Endothelial cell of umbilical vein (primary cell): ENCODE data around the gene FBXL2. TPM values are rescaled to one million over a fixed set of nuclear protein-coding genes. Genes with fewer than 3 reads are reported as not detected.

Source experiments
- BruUV-seq: library from RNA; stranded (reverse); fragments of 400-500 nt; replicated peaks from 2 replicates; lab custom pipeline; 2021; lab: Mats Ljungman, UMichigan
- CTCF ChIA-PET: fragments of 300-600, 350-600 bp; sonication (Branson Sonifier 250); formaldehyde crosslinking; loops from one replicate; lab custom pipeline; 2021; ENCODE audit warnings: antibody characterized with exemption, inconsistent platforms; lab: Charles Lee
- POLR2A ChIA-PET: fragments of 300-600, 350-600 bp; sonication (Branson Sonifier 250); formaldehyde crosslinking; loops from one replicate; lab custom pipeline; 2021; ENCODE audit warnings: antibody characterized with exemption, inconsistent platforms; lab: Charles Lee
- DNase-seq: peaks from one replicate; pipeline ENCODE4 v3.0.0-alpha.2; 2011; ENCODE audit warnings: low read depth, low spot score
- FAIRE-seq: peaks from 2 replicates; lab custom pipeline; 2011; peaks lifted over from hg19 to GRCh38; lab: Jason Lieb, UNC
- H2AFZ ChIP-seq: 2 replicates; pipeline ENCODE4 v1.6.0; 2012; ENCODE audit warnings: low read depth, low read length, control low read depth, inconsistent platforms
- H3K27ac ChIP-seq: 2 replicates; pipeline ENCODE4 v1.5.1; 2011; ENCODE audit warnings: low read depth, mild to moderate bottlenecking, control low read depth, low read length, moderate library complexity; ENCODE audit not compliant: insufficient read depth
- H3K27me3 ChIP-seq, 2 experiments: 2 replicates each; pipeline versions ENCODE4 v1.6.0 to v1.6.1; 2011; ENCODE audit warnings: low read length in 2 of 2, mixed read lengths in 1 of 2; ENCODE audit not compliant: control insufficient read depth in 2 of 2, insufficient read depth in 2 of 2
- H3K36me3 ChIP-seq, 2 experiments: 2 replicates in 1 of 2; 3 replicates in 1 of 2; pipeline ENCODE4 v1.5.1; 2011; ENCODE audit warnings: low read length in 2 of 2, mild to moderate bottlenecking in 1 of 2, moderate library complexity in 1 of 2; ENCODE audit not compliant: control insufficient read depth in 2 of 2, insufficient read depth in 2 of 2; ENCODE audit errors: extremely low read depth in 1 of 2
- H3K4me1 ChIP-seq: 3 replicates; pipeline ENCODE4 v1.5.1; 2011; ENCODE audit warnings: mild to moderate bottlenecking, low read length; ENCODE audit not compliant: control insufficient read depth, insufficient read depth; ENCODE audit errors: extremely low read depth
- H3K4me2 ChIP-seq: 2 replicates; pipeline ENCODE4 v1.6.1; 2011; ENCODE audit warnings: low read length, control low read depth, mixed read lengths; ENCODE audit not compliant: insufficient read depth
- H3K4me3 ChIP-seq, 3 experiments: fragments of 200-600 bp in 1 of 3; sonication (generic), shearing (Covaris generic) in 1 of 3; replicated peaks in 1 of 3; 2 replicates each; pipeline ENCODE4 v1.5.1; 2011 to 2016; ENCODE audit warnings: control low read depth in 3 of 3, low read length in 3 of 3, mild to moderate bottlenecking in 2 of 3, inconsistent platforms in 1 of 3, low read depth in 1 of 3, moderate library complexity in 1 of 3; ENCODE audit not compliant: insufficient read depth in 1 of 3
- H3K79me2 ChIP-seq: 2 replicates; pipeline ENCODE4 v1.6.0; 2012; ENCODE audit warnings: low read length, inconsistent platforms; ENCODE audit not compliant: control insufficient read depth, insufficient read depth
- H3K9ac ChIP-seq: replicated peaks from 2 replicates; pipeline ENCODE3; 2011; ENCODE audit warnings: low read length, control low read depth; ENCODE audit not compliant: insufficient read depth; ENCODE audit errors: extremely low read depth
- H3K9me1 ChIP-seq: replicated peaks from 3 replicates; pipeline ENCODE4 v1.6.0; 2011; ENCODE audit warnings: mild to moderate bottlenecking, low read length; ENCODE audit not compliant: control insufficient read depth, insufficient read depth; ENCODE audit errors: extremely low read depth
- H3K9me3 ChIP-seq: replicated peaks from 2 replicates; pipeline ENCODE4 v1.5.1; 2012; ENCODE audit warnings: low read length, inconsistent platforms; ENCODE audit not compliant: control insufficient read depth, insufficient read depth
- H4K20me1 ChIP-seq: replicated peaks from 2 replicates; pipeline ENCODE3; 2011; ENCODE audit warnings: mild to moderate bottlenecking, low read length; ENCODE audit not compliant: control insufficient read depth, insufficient read depth; ENCODE audit errors: extremely low read depth
- EZH2 ChIP-seq: IDR thresholded peaks from 2 replicates; pipeline ENCODE4 v1.6.1; 2012; ENCODE audit warnings: borderline replicate concordance, low read depth, mild to moderate bottlenecking, moderate library complexity, low read length, inconsistent platforms; ENCODE audit not compliant: severe bottlenecking
- FOS ChIP-seq: IDR thresholded peaks from 2 replicates; pipeline ENCODE4 v1.6.1; 2011; ENCODE audit warnings: mild to moderate bottlenecking, low read length, moderate library complexity, borderline replicate concordance; ENCODE audit not compliant: insufficient read depth
- GATA2 ChIP-seq: IDR thresholded peaks from 2 replicates; pipeline ENCODE4 v1.7.0; 2011; ENCODE audit warnings: low read depth, mild to moderate bottlenecking, moderate library complexity, mixed read lengths, low read length; ENCODE audit not compliant: insufficient read length, insufficient read depth
- JUN ChIP-seq: IDR thresholded peaks from 2 replicates; pipeline ENCODE4 v1.6.1; 2011; ENCODE audit warnings: borderline replicate concordance, low read depth; ENCODE audit not compliant: insufficient read length, insufficient read depth
- MAX ChIP-seq: IDR thresholded peaks from 2 replicates; pipeline ENCODE4 v1.6.1; 2011; ENCODE audit not compliant: insufficient read depth, insufficient read length
- MYC ChIP-seq: IDR thresholded peaks from one replicate; pipeline ENCODE4 v1.6.1; 2011; ENCODE audit warnings: mild to moderate bottlenecking, low read depth, low read length
- POLR2A ChIP-seq: IDR thresholded peaks from 2 replicates; pipeline ENCODE4 v1.6.1; 2012; ENCODE audit warnings: low read depth, mild to moderate bottlenecking, control low read depth, low read length
- POLR2AphosphoS5 ChIP-seq: IDR thresholded peaks from 2 replicates; pipeline ENCODE4 v1.6.1; 2012; ENCODE audit warnings: low read depth, mild to moderate bottlenecking, control low read depth, low read length, moderate library complexity; ENCODE audit not compliant: insufficient read depth
- dilution Hi-C: fragments of 300-500 bp; cut with MboI; formaldehyde crosslinking; loops from one replicate; pipeline ENCODE4 v1.15.0; 2019; ENCODE audit warnings: low sequenced_read_pairs; ENCODE audit not compliant: extremely low pct_ligation_motif_present
- intact Hi-C: fragments of 100-400 bp; cut with micrococcal nuclease; formaldehyde crosslinking; loops from one replicate; pipeline ENCODE4 v1.10.0; 2022
- polyA plus RNA-seq, 4 experiments: library from polyadenylated mRNA; depleted of rRNA in 3 of 4; stranded (reverse) in 3 of 4; unstranded in 1 of 4; fragments of >200 nt; gene quantifications; 2 replicates each; pipeline versions ENCODE4 v1.2.1 to v1.2.3, GENCODE V29; 2011 to 2012; ENCODE audit warnings: missing spikeins in 1 of 4
- total RNA-seq: library from RNA; stranded (reverse); gene quantifications from 2 replicates; pipeline ENCODE4 v1.2.3, GENCODE V29; 2021
- TF ChIP-seq, protein P1 (sequence below), 2 donors: IDR thresholded peaks; 1 replicate in 1 of 2; 2 replicates in 1 of 2; pipeline ENCODE4 v1.5.1; 2011; ENCODE audit warnings: low read length in 2 of 2, mild to moderate bottlenecking in 2 of 2, moderate library complexity in 2 of 2, control low read depth in 1 of 2, inconsistent platforms in 1 of 2, low read depth in 1 of 2; ENCODE audit not compliant: insufficient read depth in 1 of 2; ENCODE audit errors: extremely low read depth in 1 of 2

FBXL2 gene
- total and polyA plus RNA-seq, 2 donors (not counting 3 experiments of a cell fraction or from before 2014, with no cell fraction given): 21.7 to 44.7 TPM

DNA sequence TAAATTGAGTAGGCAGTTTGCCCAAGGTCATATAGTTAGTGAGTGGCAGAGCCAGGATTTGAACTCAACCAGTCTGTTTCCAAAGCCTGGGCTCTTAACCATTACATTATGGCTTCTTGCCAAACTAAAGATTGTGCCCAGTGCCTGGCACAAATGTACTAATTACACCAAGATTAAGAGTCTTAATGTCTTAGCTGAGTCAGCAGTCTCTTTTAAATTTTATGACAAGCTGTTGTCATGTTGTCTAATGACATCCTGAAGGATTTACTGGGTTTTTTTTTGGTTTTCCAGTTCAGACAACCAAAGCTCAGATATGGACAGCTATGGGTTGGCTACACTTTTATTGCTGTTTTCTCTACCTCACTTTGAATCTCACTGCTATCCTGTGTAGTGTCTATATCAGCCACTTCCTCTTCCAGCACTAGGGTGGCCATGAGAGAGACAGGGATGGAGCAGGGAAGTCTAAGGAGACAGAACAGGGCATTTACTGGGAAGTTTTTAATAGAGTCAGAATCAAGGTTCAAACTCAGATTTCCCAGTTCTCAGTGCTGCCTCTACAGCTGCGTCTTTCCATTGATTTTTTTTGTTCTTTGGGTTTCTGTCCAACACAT, 10.5 kb downstream of the FBXL2 start:
- Histone ChIP-seq H3K36me3 (no peaks in the 10 kb centered on the region), H2AFZ (no peak overlapping the region), H4K20me1 (peaks cover 3% of the 10 kb centered on the region), H3K27ac (no peak overlapping the region), H3K4me1 (no peaks in the 10 kb centered on the region), H3K27me3 (no peaks in the 10 kb centered on the region), H3K9me1 (no peaks in the 10 kb centered on the region), H3K4me3 (no peak overlapping the region), H3K9ac (no peak overlapping the region), H3K9me3 (no peaks in the 10 kb centered on the region), H3K4me2 (no peak overlapping the region), H3K79me2 (peaks cover 17% of the 10 kb centered on the region)
- ChIA-PET POLR2A (no interaction called here), CTCF (interaction anchor here (0.7 to 4.0 kb wide), 2 partner anchors 9 to 12 kb away, joined by 3 to 16 read pairs; no protein-coding TSS in a partner anchor)
- dilution Hi-C loops: no loop called here
- DNase-seq: no peak
- no TSS peak for BruUV-seq
- TF ChIP-seq JUN (no peak), MYC (no peak), POLR2A (no peak), MAX (no peak), FOS (no peak), EZH2 (no peak), POLR2AphosphoS5 (no peak), GATA2 (no peak)
- TF ChIP-seq, protein P1, sequence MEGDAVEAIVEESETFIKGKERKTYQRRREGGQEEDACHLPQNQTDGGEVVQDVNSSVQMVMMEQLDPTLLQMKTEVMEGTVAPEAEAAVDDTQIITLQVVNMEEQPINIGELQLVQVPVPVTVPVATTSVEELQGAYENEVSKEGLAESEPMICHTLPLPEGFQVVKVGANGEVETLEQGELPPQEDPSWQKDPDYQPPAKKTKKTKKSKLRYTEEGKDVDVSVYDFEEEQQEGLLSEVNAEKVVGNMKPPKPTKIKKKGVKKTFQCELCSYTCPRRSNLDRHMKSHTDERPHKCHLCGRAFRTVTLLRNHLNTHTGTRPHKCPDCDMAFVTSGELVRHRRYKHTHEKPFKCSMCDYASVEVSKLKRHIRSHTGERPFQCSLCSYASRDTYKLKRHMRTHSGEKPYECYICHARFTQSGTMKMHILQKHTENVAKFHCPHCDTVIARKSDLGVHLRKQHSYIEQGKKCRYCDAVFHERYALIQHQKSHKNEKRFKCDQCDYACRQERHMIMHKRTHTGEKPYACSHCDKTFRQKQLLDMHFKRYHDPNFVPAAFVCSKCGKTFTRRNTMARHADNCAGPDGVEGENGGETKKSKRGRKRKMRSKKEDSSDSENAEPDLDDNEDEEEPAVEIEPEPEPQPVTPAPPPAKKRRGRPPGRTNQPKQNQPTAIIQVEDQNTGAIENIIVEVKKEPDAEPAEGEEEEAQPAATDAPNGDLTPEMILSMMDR (IDR thresholded peaks at IDR 0.05; ENCODE audit: extremely low read depth in 1 of 2, insufficient read depth in 1 of 2, low read depth in 1 of 2, low read length in 2 of 2): no peak
- FAIRE-seq: no peak
- intact Hi-C loops: no loop called here
